Hepatocyte (in vitro differentiated cells): ENCODE results near the gene LRMDA.

ENCODE experiments used
- EZH2 ChIP-seq: fragments of 200-600 bp; sonication (generic); IDR thresholded peaks from 2 replicates; pipeline ENCODE4 v1.6.1; 2016; ENCODE audit warnings: antibody characterized with exemption, mild to moderate bottlenecking, borderline replicate concordance
- TF ChIP-seq, protein P1 (sequence below): fragments of 200-600 bp; sonication (generic); IDR thresholded peaks from 2 replicates; pipeline ENCODE4 v1.5.1; 2016; ENCODE audit warnings: antibody characterized with exemption, mild to moderate bottlenecking; ENCODE audit not compliant: poor library complexity

DNA sequence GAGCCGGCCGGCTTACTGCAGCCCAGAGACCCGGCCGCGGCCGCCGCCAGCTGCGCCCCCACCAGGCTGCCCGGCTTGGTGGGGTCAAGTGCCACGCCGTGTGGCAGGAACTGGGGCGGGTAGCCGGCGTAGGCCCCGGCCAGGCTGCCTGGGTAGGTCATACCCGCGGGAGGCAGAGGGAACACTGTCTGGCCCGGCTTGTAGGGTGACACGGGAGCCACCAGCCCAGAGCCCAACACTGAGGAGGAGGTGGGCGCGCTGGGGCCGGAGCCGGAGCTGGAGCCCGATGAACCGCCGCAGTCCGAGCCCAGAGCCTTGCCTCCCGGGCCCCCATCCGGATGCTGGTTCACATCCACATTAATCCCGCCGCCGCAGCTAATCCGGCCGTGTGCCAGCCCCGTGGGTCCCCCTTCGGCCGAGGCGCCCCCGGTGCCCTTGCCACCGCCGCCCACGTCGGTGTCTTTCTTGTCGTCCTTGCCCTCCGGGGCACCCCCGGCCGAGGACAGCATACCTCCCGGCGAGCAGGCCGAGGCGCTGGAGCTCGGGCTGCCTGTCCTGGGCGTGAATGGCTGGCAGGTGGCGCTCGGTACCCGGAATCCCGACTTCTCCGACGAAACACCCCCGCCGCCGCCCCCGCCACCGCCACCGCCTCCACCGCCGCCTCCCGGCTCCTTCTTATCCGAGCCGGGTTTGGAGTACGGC, 31.8 kb upstream of the LRMDA start:
- TF ChIP-seq, protein P1, sequence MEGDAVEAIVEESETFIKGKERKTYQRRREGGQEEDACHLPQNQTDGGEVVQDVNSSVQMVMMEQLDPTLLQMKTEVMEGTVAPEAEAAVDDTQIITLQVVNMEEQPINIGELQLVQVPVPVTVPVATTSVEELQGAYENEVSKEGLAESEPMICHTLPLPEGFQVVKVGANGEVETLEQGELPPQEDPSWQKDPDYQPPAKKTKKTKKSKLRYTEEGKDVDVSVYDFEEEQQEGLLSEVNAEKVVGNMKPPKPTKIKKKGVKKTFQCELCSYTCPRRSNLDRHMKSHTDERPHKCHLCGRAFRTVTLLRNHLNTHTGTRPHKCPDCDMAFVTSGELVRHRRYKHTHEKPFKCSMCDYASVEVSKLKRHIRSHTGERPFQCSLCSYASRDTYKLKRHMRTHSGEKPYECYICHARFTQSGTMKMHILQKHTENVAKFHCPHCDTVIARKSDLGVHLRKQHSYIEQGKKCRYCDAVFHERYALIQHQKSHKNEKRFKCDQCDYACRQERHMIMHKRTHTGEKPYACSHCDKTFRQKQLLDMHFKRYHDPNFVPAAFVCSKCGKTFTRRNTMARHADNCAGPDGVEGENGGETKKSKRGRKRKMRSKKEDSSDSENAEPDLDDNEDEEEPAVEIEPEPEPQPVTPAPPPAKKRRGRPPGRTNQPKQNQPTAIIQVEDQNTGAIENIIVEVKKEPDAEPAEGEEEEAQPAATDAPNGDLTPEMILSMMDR: peak; percentile 55
- TF ChIP-seq EZH2: no peak
